RPMI8226 (cell line): ENCODE data around the gene MAP2K2.

Source experiments
- DNase-seq: peaks from one replicate; pipeline ENCODE4 v3.0.0-alpha.2; 2015

MAP2K2 gene

DNA sequence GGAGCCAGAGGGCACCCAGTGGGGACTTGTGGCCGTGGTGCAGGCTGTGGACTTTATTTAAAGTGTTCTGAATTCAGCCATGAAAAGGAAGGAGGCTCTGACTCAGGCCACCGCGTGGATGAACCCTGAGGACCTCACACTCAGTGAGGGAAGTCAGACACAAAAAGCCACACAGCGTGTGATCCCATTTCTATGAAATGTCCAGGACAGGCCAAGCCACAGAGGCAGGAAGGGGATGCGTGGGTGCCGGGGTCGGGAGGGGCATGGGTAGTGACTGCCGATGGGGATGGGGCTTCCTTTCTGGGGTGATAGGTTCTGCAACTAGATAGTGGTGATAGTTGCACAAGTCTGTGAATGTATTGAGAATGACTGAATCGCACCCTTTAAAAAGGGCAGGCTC, 48.5 kb downstream of the MAP2K2 start:
- no peak for DNase-seq

DNA sequence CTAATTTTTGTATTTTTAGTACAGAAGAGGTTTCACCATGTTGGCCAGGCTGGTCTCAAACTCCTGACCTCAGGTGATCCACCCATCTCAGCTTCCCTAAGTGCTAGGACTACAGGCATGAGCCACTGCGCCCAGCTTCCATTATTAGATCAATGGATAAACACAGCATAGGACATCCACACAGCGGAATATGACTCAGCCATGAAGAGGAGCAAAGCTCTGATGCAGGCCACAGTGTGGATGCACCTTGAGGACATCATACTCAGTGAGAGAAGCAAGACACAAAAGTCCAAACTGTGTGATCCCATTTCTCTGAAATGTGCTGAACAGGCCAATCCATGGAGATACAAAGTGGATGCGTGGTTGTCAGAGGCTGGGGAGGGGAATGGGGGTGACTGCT, 52.3 kb downstream of the MAP2K2 start:
- no peak for DNase-seq

GRCh38 chr19:4069331-4069959, 54.5 kb downstream of the MAP2K2 start:
- DNase-seq: no peak

GRCh38 chr19:4068047-4068966, 55.6 kb downstream of the MAP2K2 start:
- no peak for DNase-seq

GRCh38 chr19:4067396-4068046, 56.4 kb downstream of the MAP2K2 start:
- DNase-seq: peak; percentile 69

DNA sequence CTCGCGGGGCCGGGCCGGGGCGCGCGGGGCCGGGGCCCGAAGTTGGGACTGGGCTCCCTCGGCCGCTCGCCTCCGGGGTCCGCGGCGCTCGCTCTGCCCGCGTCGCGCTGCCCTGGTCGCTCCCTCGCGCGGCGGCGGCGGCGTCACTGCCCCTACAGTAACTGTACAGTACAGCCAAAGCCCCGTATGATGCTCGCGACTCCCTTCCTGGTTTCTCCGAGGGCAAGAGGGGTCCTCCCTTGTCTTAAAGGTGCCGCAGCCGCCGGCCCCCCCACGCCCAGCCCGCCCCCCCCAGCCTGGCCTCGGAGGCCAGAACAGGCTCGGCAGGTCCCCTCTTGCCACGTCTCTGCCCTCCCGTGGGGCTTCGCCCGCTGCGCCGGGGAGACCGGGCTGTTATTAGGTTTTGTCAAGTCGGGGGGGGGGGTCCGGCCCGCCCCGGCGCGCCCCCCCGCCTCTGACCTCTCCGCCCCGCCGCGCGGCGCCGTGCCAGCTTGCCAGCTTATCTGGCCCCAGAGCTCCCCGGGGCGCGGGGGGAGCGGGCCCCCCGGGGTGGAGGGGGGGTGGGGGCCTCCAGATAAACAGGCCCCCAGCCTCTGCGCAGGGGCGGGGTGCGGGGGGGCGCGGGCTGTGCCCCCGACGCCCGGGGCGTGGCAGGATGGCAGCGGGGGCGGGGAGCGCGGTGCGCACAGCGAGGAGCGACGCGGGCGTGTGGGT, 57.1 kb downstream of the MAP2K2 start, which contains the start of gene ZBTB7A:
TSS of gene ZBTB7A (minus strand) at position 218 of the 714 bp plus-strand sequence. CDS start 11,667 bp downstream, outside the sequence.
- peak; percentile 87 for DNase-seq

DNA sequence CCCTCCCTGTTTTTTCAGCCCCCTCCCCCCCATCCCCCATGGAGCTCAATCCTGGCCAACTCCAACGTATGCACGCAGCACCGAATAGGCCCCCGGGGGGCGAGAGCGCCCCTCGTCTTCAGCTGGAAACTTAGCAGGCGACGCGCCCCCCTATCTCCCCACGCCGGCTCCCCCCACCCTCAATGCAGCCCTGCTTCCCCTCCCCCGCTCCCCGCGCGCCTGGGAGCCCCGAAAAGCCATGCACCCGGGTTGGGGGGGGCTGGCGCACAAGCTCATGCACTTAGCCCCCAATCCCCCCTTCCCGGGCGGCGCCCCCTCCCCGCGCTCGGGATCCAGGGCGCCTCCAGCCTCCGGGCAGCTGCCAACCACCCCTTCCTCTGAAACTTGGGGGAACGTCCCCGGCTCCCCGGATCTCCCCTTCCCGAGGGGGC, 57.7 kb downstream of the MAP2K2 start:
- no peak for DNase-seq

DNA sequence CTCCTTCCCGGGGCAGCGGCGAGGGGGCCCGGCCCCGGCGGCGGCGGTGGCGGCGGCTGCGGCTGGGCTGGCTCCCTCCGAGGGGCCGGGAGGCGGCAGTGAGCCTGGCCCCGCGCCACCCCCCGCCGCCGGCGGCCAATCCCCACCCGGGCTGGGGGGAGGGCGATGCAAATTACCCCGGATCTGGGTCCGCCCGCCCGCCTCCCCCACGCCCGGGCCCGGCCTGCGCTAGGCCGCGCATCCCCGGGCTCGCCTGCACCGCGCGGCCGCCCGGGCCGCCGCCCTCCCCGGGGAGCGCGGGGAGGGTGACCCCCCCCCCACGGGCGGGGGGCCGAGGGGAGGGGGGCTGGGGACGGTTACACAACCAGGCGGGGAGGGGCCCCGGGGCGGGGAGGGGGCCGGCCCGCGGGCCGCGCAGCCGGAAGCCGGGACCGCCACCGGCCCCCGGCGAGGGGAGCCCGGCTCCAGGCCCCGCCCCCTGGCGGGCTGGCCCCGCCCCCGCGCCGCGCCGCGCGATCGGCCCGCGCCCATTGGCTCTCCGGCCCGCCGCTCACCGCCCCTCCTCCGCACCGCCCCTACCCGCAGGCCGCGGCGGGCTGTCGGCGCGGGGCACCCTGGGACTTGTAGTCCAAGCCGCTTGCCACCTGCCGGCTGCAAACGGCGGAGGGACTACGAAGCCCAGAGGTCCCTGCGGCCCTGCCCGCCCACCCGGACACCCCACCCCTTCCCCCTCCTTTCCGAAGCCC, 58.3 kb downstream of the MAP2K2 start:
- DNase-seq: peak; percentile 97

- peak; percentile 48 for DNase-seq
Observed at GRCh38 chr19:4064496-4065260, 59.2 kb downstream of the MAP2K2 start.

DNA sequence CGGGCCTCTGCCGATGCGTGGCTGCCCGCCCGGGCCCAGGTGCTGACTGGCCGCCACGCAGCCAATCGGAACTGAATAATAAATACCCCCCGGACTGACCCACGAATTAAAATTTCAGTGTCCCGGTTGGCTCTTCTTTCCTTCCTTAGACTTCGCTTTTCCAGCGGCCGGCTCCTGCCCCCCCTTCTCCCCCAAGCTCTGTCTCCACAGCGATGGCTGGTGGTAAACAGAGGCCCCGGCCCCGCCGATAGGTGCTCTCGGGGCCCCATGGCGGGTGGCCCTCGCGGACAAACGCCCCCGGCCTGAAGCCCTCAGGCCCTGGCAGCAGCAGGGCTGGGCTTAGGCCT, 59.8 kb downstream of the MAP2K2 start:
- DNase-seq: no peak

- DNase-seq: peak; percentile 50
Observed at GRCh38 chr19:4063369-4064148, 60.4 kb downstream of the MAP2K2 start.

DNA sequence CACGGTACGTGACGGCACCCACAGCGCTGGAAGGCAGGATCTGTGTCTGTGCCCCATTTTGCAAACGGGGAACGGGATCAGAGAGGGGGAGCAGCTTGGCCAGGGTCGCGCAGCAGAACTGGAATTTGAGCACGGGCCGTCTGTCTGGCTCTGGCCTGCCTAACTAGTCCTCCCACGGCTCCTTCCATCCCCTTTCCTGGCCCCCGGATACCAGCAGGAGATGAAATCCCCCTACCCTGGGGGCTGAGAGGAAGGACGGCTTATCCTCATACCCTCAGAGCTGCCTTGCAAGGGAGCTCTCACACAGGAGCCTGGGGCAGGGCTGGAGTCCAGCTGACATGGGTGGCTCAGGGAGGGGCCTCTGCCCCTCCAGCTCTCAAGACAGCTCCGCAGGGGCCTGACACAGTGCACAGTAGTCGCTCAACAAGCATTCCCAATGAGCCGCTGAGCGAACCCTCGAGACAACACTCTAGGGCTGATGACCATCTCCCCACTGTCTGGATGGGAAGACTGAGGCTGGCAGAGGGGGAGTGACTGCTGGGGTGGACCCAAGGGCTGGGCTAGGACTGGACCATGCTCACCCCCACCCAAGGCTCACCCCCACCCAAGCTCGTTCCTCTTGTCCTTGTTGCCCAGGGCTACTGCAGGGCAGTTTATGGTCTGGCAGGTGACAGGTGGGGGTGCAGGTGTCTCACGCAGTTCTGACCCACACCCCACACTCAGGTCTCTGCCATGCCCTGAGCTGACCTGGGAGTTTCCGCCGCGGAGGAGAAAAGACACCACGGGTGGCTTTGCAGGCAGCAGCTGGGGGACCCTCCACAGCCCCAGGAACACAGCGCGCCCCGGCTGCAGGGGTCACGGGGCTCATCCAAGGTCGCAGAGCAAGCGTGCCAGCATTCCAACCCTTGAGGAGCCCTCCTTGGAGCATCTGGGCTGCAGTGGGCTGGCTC, 61.2 kb downstream of the MAP2K2 start:
- no peak for DNase-seq

DNA sequence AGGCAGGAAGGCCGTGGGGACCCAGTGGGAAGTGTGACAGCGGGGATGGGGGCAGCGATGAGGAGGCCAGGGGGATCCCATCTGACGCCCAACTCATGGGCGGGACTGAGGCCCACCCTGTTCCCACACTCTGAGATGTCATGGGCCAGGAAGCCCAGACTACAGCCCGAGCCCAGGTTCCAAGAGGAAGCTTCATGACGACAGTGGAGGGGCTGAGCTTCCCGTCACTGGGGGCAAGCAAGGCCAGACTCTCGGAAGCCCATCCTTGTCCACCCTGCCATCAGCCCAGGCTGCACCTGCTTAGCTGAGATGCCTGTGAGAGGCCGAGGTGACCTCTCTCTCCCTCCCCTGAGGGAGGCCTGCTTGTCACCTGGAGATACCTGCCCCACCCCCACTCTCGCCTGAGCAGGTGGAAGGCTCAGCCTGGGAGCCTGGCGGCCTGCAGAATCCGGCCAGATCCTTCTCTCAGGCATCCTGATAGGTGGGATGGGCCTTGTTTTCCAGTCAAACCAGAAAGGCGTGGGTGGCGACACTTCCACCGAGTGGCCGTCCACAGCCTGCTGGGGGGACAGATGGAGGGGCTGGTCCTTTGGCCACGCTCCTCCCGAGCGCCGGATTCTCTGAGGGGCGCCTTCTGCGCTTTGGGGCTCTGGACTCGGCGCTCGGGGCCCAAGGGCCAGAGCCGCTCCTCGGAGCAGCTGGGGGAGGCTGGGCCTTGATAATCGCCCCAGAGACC, 62.1 kb downstream of the MAP2K2 start:
- DNase-seq: peak; percentile 37

GRCh38 chr19:4061178-4061682, 62.7 kb downstream of the MAP2K2 start:
- DNase-seq: peak; percentile 25

- DNase-seq: no peak
Observed at GRCh38 chr19:4060621-4061177, 63.2 kb downstream of the MAP2K2 start.

DNA sequence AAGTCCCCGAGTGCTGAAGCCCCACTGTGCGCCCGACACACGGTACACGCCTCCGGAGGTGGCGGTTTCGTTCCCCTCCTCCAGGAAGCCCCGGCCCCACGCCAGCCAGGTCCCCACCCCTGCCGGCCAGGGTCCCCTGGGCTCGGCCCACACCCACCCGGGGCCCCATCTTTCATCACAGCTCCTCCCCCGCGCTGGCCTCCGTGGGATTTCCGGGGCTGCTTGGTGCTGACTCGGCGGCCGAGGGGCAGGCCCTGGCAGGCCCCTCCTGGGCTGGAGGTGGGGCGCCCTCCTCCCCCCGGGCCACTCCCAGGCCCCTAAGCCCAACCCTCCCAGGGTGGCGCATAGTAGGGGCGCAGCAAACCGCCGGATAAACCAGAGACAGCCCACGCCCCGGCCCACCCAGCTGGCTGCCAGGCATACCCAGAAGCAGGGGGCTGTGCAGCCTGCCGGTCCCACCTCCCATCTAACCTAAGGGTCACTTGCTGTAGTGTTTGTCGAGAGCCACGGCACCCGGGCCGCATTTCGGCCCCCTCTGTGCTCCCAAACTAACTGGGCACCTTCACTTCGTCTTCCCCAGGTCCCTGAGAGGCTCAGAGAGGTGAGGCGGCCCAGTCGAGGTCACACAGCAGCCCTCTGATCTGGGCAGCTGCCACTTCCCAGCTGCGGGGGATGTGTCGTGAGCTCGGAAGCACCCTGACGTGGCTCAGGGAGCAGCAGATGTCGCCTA, 63.9 kb downstream of the MAP2K2 start:
- no peak for DNase-seq

DNA sequence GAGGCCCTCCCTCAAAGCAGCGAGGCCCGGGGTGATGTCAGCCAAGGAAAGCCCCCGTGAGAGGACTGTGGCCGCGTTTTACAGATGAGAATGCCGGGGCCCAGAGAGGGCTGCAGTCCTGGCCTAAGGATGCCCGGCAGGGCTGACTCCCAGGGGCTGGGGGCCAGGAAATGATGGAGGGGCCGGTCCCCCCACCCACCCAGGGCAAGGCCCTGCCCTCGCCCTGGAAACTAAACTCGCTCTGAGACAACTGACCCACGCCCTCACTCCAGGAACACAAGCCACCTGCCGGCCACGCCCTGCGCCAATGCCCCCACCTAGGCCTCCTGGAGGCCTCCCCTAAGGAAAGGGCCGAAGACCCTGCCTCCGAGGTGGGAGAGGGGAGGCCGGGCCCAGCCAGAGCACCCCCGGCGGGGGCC, 64.5 kb downstream of the MAP2K2 start:
- DNase-seq: no peak
